HG02973 (cell line): ENCODE measurements around the gene WNT11.

ENCODE experiments used
- ATAC-seq: cut with Tn5 transposase; IDR thresholded peaks from one replicate; pipeline ENCODE4 v1.9.1; 2021; ENCODE audit warnings: moderate library complexity; ENCODE audit not compliant: unreplicated experiment

Gene WNT11

DNA sequence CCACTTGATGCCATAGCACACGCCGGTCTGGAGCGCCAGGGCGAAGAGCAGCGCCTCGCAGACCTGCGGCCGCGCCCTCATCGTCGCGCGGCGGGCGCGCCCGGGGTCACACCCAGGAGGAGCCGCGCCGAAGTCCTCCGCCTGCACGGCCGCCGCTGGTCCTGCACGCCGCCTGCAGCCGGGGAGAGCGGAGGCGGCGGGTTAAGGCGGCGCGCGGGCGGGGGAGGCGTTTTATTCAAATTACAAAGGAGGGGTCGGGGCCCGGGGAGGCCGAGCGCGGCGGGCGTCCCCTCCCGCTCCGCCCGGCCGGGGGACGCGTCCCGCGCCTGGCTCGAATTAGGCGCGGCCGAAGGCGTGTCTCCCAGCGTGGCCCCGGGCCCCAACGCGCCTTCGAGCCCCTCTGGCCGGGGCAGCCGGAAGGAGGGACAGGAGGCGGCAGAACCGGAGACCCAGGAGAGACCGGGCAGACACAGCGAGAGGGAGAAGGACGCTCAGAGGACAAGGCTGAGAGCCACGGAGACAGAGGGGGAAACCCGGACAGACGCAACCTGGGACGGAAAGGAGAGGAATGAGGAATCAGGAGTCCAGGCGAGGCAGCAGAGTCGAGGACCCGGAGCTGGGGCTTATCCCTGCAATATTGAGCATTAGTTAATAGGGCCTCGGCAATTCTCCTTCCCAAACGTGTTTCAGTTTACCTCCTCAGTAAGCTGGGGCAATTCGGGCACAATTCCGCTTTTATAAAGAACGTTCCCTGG is at the start of gene WNT11:
WNT11 (minus strand) TSS at position 176 of the 755 bp plus-strand sequence; CDS start at position 81, 95 bp downstream.
- no peak for ATAC-seq

DNA sequence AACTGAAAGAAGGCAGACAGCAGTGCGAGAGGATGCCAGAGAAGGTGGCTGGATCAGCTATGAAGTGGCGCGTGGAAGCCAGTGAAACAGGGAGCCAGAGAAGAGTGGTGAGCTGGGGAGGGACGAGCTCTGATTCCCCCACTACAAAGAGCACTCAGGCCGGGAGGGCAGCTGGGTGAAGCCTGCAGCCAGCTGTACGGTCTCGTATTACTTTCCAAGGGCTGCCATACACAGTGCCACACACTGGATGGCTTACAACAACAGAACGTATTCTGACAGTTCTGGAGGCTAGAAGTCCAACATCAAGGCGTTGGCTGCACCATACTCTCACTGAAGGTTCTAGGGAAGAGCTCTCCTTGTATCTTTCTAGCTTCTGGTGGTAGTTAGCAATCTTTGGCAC is 47.1 kb upstream of the WNT11 start:
- ATAC-seq: no peak

DNA sequence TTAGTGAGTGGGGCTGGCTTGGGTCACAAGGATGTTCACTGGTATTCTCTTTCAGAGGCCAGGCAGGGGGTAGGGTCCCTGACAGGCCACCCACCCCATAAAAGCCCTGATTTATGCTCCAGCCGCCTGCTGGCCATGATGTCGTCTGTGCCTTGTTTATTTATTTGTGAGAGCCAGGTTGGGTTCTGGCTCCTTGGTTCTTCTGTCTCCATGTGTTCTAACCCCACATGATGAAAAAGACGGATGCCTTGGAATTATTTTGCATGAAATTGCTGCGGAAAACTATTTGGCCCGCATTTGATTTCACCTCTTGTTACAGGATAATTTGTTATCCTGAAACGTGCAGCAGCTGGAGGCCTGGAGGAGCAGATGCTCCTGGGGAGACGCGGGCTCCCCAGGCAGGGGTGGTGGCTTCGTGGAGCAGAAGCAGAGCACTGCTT is 46.3 kb upstream of the WNT11 start:
- no peak for ATAC-seq

DNA sequence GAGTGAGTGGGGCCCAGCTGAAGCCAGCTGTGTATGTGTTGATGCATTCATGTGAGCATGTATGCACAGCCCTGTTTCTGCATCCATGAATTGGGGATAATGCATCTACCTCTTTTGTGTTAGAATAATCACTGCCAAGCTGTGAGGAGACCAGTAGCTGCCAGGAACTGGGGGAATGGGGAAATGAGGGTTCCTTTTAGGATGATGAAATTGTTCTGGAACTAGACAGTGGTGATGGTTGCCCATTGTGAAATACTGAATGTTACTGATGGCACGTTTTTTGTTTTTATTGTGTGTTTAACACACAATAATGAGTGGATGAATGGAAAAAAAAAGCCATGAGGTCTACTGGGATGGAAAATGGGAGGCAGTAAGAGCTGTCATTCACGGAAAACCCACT is 45.3 kb upstream of the WNT11 start:
- ATAC-seq: no peak

DNA sequence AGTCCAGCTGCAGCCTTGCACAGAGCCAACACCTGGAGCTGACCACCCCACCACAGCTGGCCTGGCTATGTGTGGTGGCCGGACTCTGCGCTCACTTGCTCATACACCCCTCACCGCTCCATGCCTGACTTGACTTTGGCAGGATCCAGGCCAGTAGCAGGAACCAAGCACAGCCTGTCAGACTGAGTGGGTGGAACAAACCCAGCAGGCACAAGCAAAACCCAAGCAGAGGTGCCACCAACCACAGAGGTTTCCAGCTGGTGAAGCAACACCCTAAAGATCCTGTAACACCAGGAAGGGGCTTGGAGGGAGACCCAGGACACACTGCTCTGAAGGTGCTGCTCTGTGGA is 44.9 kb upstream of the WNT11 start:
- no peak for ATAC-seq

DNA sequence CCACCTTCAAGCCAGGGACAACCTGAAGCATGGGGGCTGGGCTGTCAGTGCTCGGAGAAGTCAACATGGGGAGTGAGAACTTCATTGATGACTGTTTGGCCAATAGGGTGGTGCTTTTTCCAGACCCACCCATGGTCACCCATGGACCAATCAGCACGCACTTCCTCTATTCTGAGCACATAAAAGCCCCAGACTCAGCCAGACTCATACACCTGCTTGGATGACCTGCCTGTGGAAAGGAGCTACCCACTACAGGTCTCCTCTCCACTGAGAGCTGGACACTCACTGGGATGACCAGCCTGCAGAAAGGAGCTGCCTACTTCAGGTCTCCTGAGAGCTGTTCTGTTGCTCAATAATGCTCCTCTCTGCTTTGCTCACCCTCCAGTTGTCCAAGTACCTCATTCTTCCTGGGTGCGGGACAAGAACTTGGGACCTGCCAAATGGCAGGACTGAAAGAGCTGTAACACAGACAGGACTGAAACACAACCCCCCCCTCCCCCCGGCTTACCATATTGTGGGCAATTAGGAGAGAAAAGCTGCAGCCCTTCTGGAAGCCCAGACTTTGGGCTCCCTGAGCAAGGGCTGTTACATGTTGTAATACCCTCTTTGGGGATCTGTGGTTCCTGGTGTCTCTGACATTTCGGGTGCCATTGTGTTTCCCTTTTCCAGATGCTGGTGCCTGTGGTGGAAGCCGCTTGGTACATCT is 44.4 kb upstream of the WNT11 start:
- ATAC-seq: no peak

DNA sequence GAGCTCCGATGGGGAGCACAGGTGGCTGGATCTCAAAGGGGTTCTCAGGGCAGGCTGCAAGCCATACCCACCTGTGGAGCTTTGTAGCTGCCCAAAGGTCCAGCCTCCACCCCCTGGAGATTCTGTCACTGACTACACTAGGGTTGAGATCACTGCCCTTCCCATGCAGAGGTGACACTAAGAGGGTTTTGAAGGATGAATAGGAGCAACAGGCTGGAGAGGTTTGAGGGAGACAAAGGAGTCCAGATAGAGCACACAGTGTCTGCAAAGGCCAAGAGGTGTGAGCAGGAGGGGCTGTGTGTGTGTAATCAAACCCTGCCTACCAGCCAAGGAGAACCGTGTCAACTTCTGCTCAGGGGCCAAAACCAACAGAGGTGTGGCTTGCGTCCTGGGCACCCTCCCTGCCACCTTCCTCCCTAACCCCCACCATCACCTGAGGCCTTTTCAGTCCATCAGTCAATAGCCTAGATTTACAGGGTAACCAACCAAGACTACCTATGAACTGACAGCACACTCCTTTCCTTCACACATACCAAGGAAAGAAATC is 43.0 kb upstream of the WNT11 start:
- ATAC-seq: no peak

DNA sequence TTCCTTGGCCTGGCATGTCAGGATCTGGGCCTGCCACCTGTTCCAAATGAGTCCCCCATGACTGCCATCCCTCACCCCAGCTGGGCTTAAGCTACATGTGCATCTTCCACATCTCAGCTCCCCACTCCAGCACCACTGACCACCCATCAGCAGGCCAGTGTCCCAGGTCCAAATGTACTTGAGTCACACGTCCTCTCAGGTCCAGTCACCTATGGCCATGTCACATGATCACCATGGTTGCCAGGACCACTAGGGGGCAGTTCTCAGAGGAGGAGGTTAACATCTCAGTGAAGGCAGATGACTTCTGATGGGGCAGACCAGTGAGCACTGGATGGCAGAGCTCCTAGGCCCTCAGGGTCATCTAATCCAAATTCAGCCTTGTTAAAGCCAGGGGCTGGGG is 41.9 kb upstream of the WNT11 start:
- ATAC-seq: no peak

DNA sequence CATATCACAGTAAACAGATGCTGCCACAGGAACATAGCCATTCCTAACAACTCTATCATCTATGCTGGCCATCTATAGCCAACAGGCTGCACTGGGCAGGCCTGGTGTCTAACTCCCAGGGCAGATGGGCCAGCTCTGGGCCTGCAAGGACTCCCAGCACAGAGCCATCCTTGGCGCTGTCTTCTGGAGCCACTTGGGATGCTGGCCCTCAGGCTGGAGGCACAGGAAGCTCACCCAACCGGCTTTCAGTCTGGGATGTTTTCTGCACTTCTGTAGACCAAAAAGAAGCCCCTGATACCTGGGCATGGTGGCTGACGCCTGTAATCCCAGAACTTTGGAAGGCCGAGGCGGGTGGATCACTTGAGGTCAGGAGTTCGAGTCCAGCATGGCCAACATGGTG is 40.8 kb upstream of the WNT11 start:
- ATAC-seq: no peak

DNA sequence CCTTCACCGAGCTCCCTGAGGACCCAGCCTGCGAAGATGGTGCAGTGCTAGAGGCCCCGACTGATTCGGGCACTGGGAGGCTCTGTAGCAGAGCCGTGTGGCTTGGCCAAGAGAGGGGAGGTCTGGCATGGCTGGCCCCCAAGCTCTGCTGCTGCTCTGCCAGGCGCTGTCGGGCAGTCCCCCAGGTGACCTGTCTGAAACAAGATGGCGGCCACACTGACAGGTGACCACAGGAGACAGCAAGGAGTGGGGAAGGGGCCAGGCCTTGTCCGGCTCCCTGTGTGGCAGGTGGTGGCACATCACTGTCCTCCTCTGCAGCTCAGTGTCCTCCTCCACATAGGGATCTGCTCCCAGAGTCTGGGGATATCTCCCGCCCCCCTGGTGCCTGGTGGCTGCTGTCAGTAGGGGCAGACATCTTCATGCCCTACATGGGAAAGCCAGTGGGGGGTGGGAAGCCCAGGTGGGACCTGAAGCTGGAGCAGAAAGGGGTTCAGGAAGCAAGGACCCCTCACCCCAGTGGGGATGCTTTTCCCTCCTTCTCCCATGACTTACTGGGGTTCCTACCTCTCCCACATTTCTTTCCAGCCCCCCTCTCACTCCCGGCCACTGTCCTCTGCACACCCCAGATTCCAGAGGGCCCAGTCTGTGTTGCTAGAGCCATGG is 40.1 kb upstream of the WNT11 start:
- no peak for ATAC-seq

DNA sequence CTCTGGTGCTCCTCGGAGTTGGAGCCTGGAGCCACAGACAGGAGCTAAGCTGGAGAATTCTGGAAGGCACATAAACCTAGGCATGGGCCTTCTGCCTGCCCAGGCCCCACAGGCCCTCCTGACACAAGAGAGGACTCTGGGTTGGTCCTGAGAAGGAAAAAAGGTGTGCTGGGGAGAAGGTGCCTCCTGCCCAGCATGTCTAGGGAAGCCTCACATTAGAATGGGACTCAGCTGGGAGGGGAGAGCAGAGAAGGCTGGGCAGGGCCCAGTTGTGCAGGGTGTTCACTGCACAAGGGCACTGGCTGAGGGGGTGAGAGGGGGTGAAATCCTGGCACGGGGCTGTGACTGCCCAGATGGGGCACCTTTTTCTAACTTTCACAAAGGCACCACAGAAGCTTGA is 39.4 kb upstream of the WNT11 start:
- no peak for ATAC-seq

DNA sequence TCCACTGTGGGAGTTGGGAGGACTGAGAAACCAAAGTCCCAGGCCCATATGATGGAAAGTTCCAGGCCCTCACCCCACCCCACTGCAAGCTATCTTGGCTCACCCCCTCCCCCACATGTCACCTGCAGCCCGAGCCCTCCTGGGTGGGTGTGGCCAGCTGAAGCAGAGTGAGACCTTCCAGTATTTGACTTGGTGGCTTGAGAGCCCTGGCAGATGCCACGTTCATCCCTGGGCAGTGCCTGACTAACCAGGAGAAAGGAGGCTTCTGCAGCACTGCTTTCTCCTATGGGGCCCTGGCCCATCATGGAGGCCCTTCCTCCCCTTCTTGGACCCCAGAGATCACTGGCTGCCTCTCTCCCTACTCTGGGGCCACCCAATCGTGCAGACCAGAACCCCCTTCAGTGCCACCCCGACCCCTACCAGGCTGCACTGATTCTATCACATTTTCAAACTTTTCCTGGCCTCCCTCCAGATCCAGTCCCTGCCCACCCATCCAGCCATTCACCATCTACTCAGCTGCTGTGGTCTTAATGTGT is 38.1 kb upstream of the WNT11 start:
- no peak for ATAC-seq

DNA sequence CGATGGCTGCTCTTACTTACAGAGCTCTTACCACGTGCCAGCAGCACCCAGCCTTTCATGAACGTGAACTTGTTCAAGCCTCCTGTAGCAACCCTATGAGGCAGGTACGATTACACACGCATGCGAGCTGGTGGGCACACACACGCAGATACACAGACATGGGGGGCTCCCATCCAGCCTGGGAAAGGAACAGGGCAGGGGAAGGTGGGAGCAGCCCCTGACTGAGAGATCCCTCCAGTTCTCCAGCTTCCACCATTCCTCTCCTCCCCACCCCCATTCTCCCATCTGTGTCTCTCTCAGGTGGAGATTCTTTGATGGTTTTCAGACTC is 37.6 kb upstream of the WNT11 start:
- ATAC-seq: no peak

DNA sequence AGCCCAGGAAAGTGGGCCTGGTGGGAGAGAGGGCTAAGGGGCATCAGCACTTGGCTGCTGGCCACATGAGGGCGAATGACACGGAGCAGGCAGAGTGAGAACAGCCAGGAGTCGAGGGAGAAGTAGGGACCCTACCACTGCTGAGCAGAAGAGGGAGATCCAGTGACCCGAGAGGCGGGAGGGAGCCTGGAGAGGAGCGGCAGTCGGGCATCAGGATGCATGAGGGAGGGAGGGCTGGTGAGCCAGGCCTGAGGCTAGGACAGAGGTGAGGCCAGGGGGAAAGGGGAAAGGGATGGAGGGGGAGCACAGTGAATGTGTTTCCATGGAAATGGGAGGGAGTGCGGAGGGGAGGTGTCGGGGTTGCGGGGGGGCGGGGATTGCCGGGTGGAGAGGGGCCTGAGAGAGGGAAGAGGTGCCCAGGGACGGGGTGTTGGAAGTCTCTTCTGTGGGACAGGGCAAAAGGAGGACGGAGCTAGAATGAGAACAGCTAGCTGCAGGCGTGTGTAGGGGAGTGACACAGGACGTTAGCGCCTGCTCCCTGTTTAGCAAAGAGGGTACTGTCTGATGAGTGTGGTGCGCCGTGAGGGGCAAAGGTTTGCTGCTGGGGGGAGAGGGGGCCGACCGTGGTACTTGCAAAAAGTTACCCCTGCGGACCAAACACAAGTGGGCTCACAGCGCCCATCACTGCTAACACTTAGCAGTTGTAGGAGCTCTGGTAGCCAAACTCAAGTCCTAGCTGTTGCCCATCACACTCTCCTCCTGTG is 37.1 kb upstream of the WNT11 start:
- ATAC-seq: no peak

DNA sequence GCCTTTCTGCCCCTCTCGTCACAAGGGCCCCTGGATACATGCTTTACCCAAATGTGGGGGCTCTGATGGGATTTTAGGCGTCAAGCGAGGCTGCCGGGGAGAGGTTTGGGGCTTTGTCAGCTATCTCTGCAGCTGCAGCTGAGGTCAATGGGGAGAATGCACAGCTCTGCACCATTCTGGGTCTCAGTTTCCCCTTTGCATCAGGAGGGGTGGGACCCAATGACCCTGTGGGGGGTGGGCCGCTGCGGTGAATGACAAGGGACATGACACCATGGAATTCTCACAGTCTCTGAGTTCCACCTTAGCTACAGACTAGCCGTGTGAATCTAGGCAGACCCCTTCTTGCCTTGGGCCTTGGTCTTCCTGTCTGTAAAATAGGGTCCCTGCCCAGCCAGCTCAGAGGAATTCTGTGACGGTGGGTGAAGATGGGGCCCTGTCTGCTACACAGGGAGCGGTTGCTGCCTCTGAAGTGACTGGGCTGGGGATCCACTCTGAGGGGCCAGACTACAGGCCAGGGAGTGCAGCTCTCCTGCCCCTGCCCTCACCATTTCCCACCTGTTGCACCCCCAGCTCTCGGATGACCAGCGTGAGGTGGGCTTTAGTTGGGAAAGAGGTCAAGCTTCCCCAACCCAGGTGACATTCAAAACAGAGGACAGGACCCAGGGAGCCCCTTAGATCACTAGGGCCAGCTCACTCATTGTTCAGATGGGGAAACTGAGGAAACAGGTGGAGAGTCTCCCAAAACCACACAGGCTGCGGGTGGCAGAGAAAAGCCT is 35.9 kb upstream of the WNT11 start:
- ATAC-seq: no peak

DNA sequence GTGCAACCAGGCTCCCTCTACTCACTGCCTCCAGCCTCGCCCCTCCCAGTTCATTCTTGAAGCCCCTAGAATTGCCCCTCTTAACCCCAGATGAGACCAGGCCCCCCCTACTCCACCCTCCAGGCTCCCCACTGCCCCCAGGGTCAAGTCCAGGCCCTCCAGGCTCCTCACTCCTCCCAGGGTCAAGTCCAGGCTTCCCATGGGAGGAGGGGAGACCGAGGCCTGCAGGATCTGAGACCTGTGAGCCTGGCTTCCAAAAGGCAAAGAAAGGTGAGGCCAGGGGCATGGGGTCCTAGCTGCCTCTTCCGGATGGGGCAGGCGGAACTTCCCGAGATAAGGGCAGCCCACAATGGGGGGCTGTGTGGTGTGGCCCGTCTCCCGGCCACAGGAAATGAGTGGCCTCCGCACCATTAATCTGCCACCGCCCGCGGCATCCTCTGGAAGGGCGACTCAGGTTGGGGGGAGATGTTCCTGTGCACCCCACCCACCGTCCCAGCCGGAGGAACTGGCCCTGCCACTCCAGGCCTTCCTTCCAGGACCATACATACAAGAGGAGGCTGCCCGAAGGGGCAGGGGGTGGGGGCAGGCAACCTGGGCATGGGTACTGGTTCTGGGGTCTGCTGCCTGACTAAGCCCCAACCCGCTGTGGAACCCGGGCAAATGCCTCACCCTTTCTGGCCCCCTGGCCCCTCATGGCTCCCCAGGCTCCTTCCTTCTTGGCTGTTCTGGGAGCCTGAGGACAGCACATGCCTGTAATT is 35.1 kb upstream of the WNT11 start:
- no peak for ATAC-seq

DNA sequence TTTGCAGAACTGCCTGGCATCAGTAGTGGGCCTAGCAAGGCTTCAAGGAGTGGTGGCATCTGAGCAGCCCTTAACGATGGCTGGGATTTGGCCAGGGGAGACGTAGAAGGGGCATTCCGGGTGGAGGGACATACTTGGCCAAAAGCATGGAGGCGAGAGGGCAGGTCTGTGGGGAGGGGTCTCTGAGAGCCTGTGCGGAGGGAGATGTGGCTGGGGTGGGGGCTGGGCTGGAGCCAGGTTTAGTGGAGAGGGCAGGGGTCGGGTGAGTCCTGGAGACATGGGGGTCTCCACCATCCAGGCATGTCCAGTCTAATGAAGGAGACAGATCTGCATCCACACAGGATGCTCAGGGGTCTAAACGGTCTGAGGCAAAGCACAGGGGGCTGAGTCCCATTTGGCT is 34.4 kb upstream of the WNT11 start:
- ATAC-seq: no peak

DNA sequence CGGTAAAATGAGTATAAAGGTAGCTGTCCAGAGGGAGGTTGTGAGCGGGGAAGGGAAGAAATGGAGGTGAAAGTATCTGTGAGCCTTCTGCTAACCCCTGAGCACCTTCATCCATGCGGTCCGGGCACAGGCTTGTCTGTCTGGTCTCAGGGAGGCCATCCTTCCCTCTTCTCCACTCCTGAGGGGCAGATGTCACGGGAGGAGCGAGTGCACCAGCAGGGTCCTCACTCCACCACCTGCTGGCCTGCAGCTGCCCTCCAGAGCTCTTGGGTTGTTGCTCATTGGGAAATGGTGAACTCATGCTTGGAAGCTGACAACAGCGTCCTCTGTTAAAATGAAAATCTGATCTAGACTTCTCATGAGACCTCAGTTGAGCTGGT is 33.8 kb upstream of the WNT11 start:
- no peak for ATAC-seq

DNA sequence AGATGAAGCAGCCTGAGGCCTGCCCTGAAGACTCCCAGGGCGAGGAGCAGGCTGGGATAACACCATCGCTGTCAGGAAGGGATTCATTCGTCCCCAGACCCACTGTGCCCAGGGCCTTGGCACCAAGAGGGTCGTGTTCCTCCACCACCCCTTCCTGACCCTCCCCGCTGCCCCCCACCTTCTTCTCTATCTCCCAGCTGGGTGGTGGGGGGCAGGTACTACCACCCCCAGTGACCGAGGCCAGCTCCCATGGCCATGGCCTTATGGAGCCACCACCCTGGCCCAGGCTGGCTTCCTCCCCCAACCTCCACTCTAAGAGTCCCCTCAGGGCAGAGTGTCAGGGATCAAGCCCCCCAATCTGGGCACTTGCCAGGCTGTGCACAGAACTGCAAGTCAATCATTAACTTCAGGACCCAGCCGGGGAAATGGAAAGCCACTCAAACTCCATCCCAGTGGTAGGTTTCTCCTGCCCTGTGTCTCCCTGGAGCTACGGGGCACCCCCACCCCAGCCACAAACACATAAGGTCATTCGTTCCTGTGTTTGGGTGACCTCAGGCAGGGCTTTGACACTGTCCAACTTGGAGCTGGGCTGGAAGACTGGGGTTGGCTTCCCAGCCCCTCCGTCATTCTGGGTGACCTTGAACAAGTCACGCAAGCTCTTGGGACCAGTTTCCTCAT is 33.3 kb upstream of the WNT11 start:
- ATAC-seq: no peak
